Panc1 (cell line): Measurements from ENCODE around the gene RABGAP1L. TPM values are rescaled to one million over a fixed set of nuclear protein-coding genes. Genes with fewer than 3 reads are reported as not detected.

ENCODE experiments used
- ATAC-seq: fragments of 200-7000 bp; cut with Tn5 transposase; 2 replicates; pipeline ENCODE4 v1.9.1; 2020; ENCODE audit warnings: mild to moderate bottlenecking, moderate library complexity
- BruUV-seq: library from RNA; stranded (reverse); fragments of 400-500 nt; replicated peaks from 2 replicates; lab custom pipeline; 2021; lab: Mats Ljungman, UMichigan
- CTCF ChIA-PET: fragments of 300-600 bp; sonication (Branson Sonifier 250); formaldehyde crosslinking; loops from one replicate; lab custom pipeline; 2022; ENCODE audit warnings: antibody characterized with exemption; lab: Charles Lee
- POLR2A ChIA-PET: fragments of 300-600 bp; sonication (Branson Sonifier 250); formaldehyde crosslinking; loops from one replicate; lab custom pipeline; 2022; ENCODE audit warnings: antibody characterized with exemption; lab: Charles Lee
- DNase-seq: peaks from one replicate; pipeline ENCODE4 v3.0.0-alpha.2; 2010; ENCODE audit warnings: low read depth, low spot score
- H3K27ac ChIP-seq: 2 replicates; pipeline ENCODE4 v1.5.1; 2011; ENCODE audit warnings: mild to moderate bottlenecking, low read length, inconsistent platforms
- H3K27me3 ChIP-seq: fragments of 200-500 bp; sonication (Bioruptor generic); 2 replicates; pipeline ENCODE4 v1.6.0; 2014; ENCODE audit warnings: low read length, inconsistent platforms; ENCODE audit not compliant: control insufficient read depth, insufficient read depth
- H3K36me3 ChIP-seq: fragments of 200-500 bp; sonication (Bioruptor generic); 2 replicates; pipeline ENCODE4 v1.5.1; 2014; ENCODE audit warnings: inconsistent platforms, mild to moderate bottlenecking, low read length, moderate library complexity; ENCODE audit not compliant: control insufficient read depth, insufficient read depth
- H3K4me1 ChIP-seq: 2 replicates; pipeline ENCODE4 v1.5.1; 2011; ENCODE audit warnings: inconsistent platforms, mild to moderate bottlenecking, low read length, moderate library complexity; ENCODE audit not compliant: control insufficient read depth, insufficient read depth
- H3K4me3 ChIP-seq, 2 experiments: 2 replicates each; pipeline ENCODE4 v1.5.1; 2011 to 2012; ENCODE audit warnings: low read depth in 2 of 2, low read length in 2 of 2, mild to moderate bottlenecking in 2 of 2, inconsistent platforms in 1 of 2, moderate library complexity in 1 of 2
- H3K9me3 ChIP-seq: fragments of 200-500 bp; sonication (Bioruptor generic); 2 replicates; pipeline ENCODE4 v1.5.1; 2014; ENCODE audit warnings: low read depth, mild to moderate bottlenecking, inconsistent platforms, low read length, moderate library complexity; ENCODE audit not compliant: control insufficient read depth, insufficient read depth
- POLR2AphosphoS5 ChIP-seq: IDR thresholded peaks from 2 replicates; pipeline ENCODE4 v1.6.1; 2012; ENCODE audit warnings: mild to moderate bottlenecking, low read depth, low read length, moderate library complexity
- SIN3A ChIP-seq: IDR thresholded peaks from 2 replicates; pipeline ENCODE4 v1.6.1; 2012; ENCODE audit warnings: low read depth, mild to moderate bottlenecking, low read length, moderate library complexity, borderline replicate concordance; ENCODE audit not compliant: insufficient read depth
- TCF7L2 ChIP-seq: IDR thresholded peaks from 2 replicates; pipeline ENCODE4 v1.6.1; 2011; ENCODE audit warnings: mild to moderate bottlenecking, low read depth, low read length, inconsistent platforms
- in situ Hi-C: cut with HindIII; loops from 2 replicates; pipeline ENCODE4 v1.10.0; 2016; ENCODE audit warnings: low sequenced_read_pairs, low pct_unique_long_range_greater_than_20kb
- intact Hi-C: fragments of 100-400 bp; cut with micrococcal nuclease; formaldehyde crosslinking; loops from one replicate; pipeline ENCODE4 v1.10.0; 2022; ENCODE audit not compliant: unreplicated experiment
- total RNA-seq: library from RNA; stranded (reverse); gene quantifications from one replicate; pipeline ENCODE4 v1.2.1, GENCODE V29; 2021; ENCODE audit not compliant: unreplicated experiment
- TF ChIP-seq, protein P1 (sequence below): fragments of 450-650 bp; IDR thresholded peaks from 2 replicates; pipeline ENCODE4 v1.5.1; 2017; ENCODE audit warnings: mild to moderate bottlenecking
- TF ChIP-seq, protein P2 (sequence below), 2 experiments: IDR thresholded peaks; 2 replicates each; pipeline ENCODE4 v1.6.1; 2011 to 2012; ENCODE audit warnings: low read depth in 2 of 2, control low read depth in 1 of 2, low read length in 1 of 2, mild to moderate bottlenecking in 1 of 2, moderate library complexity in 1 of 2; ENCODE audit not compliant: insufficient read depth in 1 of 2

Gene RABGAP1L
- total RNA-seq, 1 experiment from 2014 or later, result 37.0 TPM

DNA sequence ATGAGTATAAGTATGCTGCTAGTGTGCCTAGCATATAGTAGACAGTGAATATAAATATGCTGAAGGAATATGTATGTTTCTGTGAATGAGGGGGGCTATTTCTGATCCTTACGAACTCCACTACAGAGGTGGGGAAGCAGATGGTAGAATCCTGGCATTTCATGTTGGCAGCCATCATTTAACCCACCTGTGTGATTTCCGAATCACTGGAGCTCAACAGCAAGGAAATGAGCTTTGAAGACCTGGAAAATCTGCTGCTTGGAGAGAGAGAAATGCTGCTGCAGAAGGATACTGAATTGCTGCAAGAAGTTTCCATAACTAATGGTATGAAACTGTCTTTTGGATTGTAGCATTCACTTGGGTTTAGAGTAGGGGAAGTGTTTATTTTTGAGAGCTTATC is 83.5 kb downstream of the RABGAP1L start:
- no TSS peak for BruUV-seq
- POLR2A ChIA-PET, result no interaction called here
- H3K27ac ChIP-seq, result no peak overlapping the region
- no peaks in the 10 kb centered on the region for H3K9me3 ChIP-seq
- intact Hi-C loops (no loop called here), in situ Hi-C loops (no loop called here)
- ATAC-seq (no peak), DNase-seq (no peak)
- CTCF ChIA-PET, result no interaction called here
- TF ChIP-seq, protein P1, sequence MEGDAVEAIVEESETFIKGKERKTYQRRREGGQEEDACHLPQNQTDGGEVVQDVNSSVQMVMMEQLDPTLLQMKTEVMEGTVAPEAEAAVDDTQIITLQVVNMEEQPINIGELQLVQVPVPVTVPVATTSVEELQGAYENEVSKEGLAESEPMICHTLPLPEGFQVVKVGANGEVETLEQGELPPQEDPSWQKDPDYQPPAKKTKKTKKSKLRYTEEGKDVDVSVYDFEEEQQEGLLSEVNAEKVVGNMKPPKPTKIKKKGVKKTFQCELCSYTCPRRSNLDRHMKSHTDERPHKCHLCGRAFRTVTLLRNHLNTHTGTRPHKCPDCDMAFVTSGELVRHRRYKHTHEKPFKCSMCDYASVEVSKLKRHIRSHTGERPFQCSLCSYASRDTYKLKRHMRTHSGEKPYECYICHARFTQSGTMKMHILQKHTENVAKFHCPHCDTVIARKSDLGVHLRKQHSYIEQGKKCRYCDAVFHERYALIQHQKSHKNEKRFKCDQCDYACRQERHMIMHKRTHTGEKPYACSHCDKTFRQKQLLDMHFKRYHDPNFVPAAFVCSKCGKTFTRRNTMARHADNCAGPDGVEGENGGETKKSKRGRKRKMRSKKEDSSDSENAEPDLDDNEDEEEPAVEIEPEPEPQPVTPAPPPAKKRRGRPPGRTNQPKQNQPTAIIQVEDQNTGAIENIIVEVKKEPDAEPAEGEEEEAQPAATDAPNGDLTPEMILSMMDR, result no peak
- no peak for TF ChIP-seq SIN3A
- no peaks in the 10 kb centered on the region for H3K36me3 ChIP-seq
- no peaks in the 10 kb centered on the region for H3K27me3 ChIP-seq
- peaks cover 4% of the 10 kb centered on the region for H3K4me1 ChIP-seq
- H3K4me3 ChIP-seq, result no peak overlapping the region

DNA sequence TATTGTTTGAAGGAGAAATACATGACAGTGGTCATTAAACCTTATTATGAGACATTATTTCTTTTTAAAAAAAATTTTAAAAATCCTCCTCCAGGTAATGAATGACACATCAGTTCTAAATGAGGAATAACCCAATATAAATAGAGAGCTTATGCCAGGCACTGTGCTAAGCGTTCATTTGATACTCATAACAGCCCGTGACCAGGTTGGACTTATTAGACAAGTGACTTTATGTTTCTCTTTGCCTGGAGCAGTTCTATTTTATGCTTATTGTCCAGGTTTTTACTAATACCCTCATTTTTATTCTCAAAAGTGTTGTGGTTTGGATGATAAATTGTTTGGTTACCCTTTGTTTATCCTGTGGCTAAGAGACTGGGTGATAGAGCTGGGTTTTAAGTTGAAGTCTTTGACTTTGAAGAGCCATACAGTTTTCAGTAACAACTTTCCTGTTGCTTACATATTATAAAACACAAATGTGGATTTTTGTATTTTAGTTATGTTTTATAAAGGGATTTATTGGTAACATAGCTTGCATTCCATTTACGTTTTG is 84.2 kb downstream of the RABGAP1L start:
- H3K36me3 ChIP-seq, result no peaks in the 10 kb centered on the region
- DNase-seq (no peak), ATAC-seq (no peak)
- POLR2A ChIA-PET, result no interaction called here
- peaks cover 4% of the 10 kb centered on the region for H3K4me1 ChIP-seq
- no peaks in the 10 kb centered on the region for H3K9me3 ChIP-seq
- no peak overlapping the region for H3K27ac ChIP-seq
- H3K4me3 ChIP-seq, result no peak overlapping the region
- TF ChIP-seq POLR2AphosphoS5 (no peak), TCF7L2 (no peak), SIN3A (no peak)
- TF ChIP-seq, protein P1, result no peak
- TF ChIP-seq, protein P2, sequence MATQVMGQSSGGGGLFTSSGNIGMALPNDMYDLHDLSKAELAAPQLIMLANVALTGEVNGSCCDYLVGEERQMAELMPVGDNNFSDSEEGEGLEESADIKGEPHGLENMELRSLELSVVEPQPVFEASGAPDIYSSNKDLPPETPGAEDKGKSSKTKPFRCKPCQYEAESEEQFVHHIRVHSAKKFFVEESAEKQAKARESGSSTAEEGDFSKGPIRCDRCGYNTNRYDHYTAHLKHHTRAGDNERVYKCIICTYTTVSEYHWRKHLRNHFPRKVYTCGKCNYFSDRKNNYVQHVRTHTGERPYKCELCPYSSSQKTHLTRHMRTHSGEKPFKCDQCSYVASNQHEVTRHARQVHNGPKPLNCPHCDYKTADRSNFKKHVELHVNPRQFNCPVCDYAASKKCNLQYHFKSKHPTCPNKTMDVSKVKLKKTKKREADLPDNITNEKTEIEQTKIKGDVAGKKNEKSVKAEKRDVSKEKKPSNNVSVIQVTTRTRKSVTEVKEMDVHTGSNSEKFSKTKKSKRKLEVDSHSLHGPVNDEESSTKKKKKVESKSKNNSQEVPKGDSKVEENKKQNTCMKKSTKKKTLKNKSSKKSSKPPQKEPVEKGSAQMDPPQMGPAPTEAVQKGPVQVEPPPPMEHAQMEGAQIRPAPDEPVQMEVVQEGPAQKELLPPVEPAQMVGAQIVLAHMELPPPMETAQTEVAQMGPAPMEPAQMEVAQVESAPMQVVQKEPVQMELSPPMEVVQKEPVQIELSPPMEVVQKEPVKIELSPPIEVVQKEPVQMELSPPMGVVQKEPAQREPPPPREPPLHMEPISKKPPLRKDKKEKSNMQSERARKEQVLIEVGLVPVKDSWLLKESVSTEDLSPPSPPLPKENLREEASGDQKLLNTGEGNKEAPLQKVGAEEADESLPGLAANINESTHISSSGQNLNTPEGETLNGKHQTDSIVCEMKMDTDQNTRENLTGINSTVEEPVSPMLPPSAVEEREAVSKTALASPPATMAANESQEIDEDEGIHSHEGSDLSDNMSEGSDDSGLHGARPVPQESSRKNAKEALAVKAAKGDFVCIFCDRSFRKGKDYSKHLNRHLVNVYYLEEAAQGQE (IDR thresholded peaks at IDR 0.05; ENCODE audit: insufficient read depth in 1 of 2, low read depth in 2 of 2, low read length in 1 of 2), result no peak
- CTCF ChIA-PET, result no interaction called here
- no peaks in the 10 kb centered on the region for H3K27me3 ChIP-seq
- in situ Hi-C loops, result no loop called here
- no TSS peak for BruUV-seq
- intact Hi-C loops, result no loop called here
